HG02642 (cell line): ENCODE measurements around the gene CNPY2.
"Not testable (repeated sequence)": the region's sequence is repeated elsewhere in the genome, so short reads cannot be mapped to it uniquely, and the experiment has no call there.

Experiments
- ATAC-seq: cut with Tn5 transposase; IDR thresholded peaks from one replicate; pipeline ENCODE4 v1.9.1; 2021; ENCODE audit warnings: mild to moderate bottlenecking; ENCODE audit not compliant: unreplicated experiment, poor library complexity

The CNPY2 gene

DNA sequence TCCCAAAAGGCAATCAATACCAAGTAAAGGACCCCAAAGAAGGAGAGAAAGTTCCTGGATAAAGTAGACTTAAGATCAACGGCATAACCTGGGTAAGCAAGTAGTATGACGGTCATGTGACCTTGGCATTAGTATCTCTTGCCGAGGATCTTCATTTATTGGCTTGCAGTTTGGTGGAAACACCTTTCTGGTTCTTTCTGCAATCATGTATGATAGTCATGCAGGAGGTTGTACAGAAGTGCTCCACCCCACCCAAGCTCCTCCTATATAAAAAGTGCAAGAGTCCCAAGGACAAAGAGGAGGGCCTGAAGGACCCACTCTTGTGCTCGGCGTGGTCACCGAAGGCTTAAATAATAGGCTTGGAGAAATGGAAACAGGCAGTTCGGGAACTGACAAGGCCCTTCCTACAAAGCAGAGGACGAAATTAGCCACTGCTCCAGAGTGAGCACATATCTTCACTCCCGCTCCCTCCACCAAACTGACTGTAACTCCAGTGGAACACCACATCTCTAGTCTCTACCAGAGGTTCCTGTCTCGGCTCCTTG lies 16.4 kb downstream of the CNPY2 start:
- no peak for ATAC-seq

DNA sequence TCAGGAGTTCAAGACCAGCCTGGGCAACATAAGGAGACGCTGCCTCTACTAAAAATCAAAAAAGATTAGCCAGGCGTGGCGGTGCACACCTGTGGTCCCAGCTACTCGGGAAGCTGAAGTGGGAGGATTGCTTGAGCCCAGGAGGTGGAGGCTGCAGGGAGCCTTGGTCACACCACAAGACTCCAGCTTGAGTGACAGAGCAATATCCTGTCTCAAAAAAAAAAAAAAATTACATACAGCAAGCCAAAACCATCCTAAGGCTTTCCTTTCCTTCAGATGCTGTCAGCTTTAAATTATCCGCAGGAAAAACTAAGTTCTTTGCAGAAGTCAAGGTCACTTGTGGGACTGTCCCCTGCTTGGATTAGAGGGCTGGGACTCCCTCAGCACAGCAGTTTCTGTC lies 17.0 kb downstream of the CNPY2 start:
- ATAC-seq = no peak

- no peak for ATAC-seq
Observed at GRCh38 chr12:56297400-56297799, 18.4 kb downstream of the CNPY2 start.

DNA sequence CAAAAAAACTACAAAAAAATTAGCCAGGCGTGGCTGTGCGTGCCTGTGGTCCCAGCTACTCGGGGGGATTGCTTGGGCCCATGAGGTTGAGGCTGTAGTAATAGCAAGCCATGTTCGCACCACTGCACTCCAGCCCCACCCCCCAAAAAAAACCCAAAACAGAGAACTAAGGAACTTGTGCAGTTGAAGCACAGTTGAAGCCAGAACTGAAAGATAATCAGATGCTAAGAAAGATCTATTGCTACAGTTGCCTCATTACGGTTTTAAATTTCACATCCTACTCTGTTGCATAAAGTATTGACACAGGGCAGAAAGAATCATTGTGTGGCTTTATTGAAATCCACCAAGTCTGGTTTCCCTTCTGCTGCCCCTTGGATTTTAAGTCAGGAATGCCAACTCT lies 19.5 kb downstream of the CNPY2 start:
- ATAC-seq = no peak

DNA sequence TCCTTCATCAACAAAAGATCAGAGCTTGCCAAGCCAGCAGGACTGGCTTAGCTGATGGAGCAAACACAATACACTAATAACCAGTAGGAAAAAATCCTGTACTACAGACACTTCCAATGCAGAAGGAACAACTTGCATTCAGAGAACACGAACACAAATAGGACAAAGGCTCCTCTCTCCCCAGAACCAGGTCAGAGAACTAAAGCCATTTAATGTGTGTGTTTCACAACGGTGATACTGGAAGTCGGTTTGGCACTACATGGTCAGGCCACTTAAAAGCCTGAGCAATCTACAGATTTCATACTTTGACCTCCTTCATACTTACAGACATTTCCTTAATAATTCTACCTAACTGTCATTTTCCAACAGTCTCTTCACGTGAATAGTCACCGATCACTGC lies 22.0 kb downstream of the CNPY2 start:
- ATAC-seq = no peak

GRCh38 chr12:56288705-56289387 lies 26.9 kb downstream of the CNPY2 start:
- ATAC-seq = no peak

DNA sequence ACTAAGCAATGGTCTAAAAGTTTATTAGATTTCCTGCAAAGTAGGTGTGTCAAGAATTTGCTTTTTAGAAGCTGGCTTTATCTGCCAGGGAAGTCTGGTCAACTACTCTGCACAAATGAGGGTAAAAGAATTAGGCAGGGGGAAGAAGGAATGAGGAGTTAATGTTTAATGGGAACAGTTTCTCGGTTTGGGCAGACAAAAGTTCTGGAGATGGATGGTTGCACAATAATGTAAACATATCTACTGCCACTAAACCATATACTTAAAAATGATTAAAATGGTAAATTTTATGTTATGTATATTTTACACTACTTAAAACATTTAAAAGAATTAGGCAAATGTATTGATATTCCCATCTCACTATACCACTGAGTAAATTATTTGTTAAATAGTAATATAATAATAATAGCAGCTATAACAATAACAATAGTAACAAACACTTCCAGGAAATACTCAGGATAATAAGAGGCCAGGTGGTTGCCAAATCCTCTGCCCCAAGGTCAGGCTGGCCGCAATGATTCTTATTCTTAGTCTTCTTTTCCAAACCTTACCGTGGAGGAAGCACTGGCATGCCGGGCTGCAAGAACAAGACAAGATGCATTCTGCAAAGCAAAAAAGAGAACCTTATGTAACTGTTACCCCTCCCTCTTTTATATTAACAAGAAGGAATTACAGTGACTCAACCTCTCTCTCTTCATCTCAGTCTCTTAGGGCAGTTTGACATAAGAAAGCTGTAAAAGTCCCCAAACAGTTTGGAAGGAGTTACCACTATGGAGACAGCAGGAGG lies 29.6 kb downstream of the CNPY2 start:
- ATAC-seq = no peak

DNA sequence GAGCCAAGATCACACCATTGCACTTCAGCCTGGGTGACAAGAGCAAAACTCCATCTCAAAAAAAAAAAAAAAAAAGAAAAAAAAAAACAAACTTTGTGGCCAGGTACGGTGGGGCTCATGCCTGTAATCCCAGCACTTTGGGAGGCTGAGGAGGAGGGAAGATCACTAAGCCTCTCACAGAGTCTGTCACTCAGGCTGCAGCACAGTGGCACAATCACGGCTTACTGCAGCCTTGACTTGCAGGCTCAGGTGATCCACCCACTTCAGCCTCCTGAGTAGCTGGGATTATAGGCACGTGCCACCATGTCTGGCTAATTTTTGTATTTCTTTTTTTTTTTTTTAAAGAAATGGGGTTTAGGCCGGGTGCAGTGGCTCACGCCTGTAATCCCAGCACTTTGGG lies 31.5 kb downstream of the CNPY2 start:
- ATAC-seq = not testable (repeated sequence)

DNA sequence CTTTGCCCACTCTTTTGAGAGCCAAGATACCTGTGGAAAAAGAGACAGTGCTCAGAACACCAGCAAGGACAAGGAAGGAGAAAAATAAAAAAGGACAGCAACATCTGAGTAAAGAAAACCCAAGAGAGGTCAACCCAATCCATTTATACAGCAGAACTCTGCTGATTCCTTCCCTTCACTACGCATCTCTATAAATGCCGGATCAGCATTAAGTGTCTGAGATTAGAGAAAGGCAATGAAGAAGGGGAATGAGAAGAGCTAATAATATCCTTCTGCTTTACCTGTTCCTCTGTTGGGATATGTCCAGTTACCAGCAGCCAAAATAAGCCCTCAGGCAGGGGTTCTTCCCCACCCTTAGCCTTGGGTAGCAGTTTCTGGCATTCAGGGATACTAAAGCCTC lies 33.2 kb downstream of the CNPY2 start:
- no peak for ATAC-seq

GRCh38 chr12:56282030-56282429 lies 33.8 kb downstream of the CNPY2 start:
- no peak for ATAC-seq

GRCh38 chr12:56280849-56281248 lies 34.9 kb downstream of the CNPY2 start:
- ATAC-seq = no peak

DNA sequence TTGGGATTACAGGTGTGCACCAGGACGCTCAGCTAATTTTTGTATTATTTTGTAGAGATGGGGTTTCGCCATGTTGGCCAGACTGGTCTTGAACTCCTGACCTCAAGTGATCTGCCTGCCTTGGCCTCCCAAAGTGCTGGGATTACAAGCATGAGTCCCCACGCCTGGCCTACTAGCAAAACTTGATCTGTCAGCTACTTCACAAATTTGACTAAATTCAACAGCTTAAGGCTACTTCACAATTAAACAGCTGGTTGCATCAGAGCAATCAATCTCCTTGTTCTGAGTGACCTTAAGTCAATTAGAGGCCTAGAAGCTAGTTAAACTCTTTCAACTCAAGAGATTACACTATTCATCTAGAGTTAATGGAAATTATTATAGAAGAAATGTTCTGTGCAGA lies 36.9 kb downstream of the CNPY2 start:
- no peak for ATAC-seq

DNA sequence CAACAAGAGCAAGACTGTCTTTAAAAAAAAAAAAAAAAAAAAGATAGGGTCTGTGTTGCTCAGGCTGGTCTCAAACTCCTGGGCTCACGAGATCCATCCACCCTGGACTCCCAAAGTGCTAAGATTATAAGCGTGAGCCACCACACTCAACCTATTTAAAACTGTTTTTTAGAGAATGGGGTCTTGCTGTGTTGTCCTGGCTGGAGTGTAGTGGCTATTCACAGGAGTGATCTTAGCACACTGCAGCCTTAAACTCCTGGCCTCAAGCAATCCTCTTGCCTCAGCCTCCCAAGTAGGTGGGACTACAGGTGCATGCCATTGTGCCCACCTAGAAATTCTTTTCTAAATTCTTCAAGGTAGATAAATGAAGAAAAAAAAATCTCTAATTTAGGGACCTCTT lies 41.5 kb downstream of the CNPY2 start:
- ATAC-seq = no peak

DNA sequence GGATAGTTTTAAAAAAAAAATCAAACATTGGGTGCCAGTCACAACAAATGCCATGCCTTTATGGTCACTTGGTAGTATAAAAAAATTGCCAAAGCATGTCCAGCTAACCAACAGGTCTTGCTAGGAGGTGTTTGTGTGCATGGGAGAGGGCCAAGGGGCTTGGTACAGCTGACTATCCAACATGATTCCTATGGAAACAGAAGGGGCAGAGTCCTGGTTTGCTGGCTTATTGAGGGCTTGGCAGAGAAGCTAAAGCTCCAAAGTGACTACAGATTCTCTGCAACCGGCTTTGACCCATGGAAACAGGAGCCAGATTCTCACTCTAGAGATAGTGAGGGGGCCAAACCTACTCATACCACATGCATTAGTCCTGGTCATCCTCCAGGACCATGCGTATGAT lies 43.3 kb downstream of the CNPY2 start:
- ATAC-seq = not testable (repeated sequence)

GRCh38 chr12:56271031-56271430 lies 44.8 kb downstream of the CNPY2 start:
- ATAC-seq = no peak

GRCh38 chr12:56267443-56268071 lies 48.2 kb downstream of the CNPY2 start:
- ATAC-seq = no peak

GRCh38 chr12:56266693-56267442 lies 48.9 kb downstream of the CNPY2 start, which contains the start of gene COQ10A:
TSS of gene COQ10A (plus strand) at chr12:56266942. CDS start at chr12:56267119, 177 bp downstream.
- peak; percentile 91 for ATAC-seq

- not testable (repeated sequence) for ATAC-seq
Observed at GRCh38 chr12:56266068-56266692, 49.6 kb downstream of the CNPY2 start.

- not testable (repeated sequence) for ATAC-seq
Observed at GRCh38 chr12:56262955-56263354, 52.8 kb downstream of the CNPY2 start.
